ENCODE results near the gene DTHD1.

The DTHD1 gene

GRCh38 chr4:36320117-36320896, 38.9 kb downstream of the DTHD1 start:
- no peak for DNase-seq

- no peak for DNase-seq
Measured at GRCh38 chr4:36321176-36321575, 39.8 kb downstream of the DTHD1 start.

- DNase-seq = no peak
Measured at GRCh38 chr4:36322921-36323354, 41.5 kb downstream of the DTHD1 start.

GRCh38 chr4:36323816-36324419, 42.5 kb downstream of the DTHD1 start:
- DNase-seq = no peak

- DNase-seq = no peak
Measured at GRCh38 chr4:36324808-36325207, 43.4 kb downstream of the DTHD1 start.

- no peak for DNase-seq
Measured at GRCh38 chr4:36325499-36325898, 44.1 kb downstream of the DTHD1 start.

GRCh38 chr4:36325926-36326325, 44.5 kb downstream of the DTHD1 start:
- DNase-seq = no peak

GRCh38 chr4:36326476-36327029, 45.1 kb downstream of the DTHD1 start:
- no peak for DNase-seq

- DNase-seq = no peak
Measured at GRCh38 chr4:36327400-36327799, 46.0 kb downstream of the DTHD1 start.

- no peak for DNase-seq
Measured at GRCh38 chr4:36328130-36328529, 46.7 kb downstream of the DTHD1 start.

GRCh38 chr4:36329228-36329627, 47.8 kb downstream of the DTHD1 start:
- DNase-seq = no peak

GRCh38 chr4:36330796-36331195, 49.4 kb downstream of the DTHD1 start:
- no peak for DNase-seq

GRCh38 chr4:36332023-36332781, 50.8 kb downstream of the DTHD1 start:
- DNase-seq = no peak

GRCh38 chr4:36332782-36333131, 51.3 kb downstream of the DTHD1 start:
- no peak for DNase-seq

- no peak for DNase-seq
Measured at GRCh38 chr4:36333303-36333877, 52.0 kb downstream of the DTHD1 start.

- DNase-seq = no peak
Measured at GRCh38 chr4:36337665-36338185, 56.3 kb downstream of the DTHD1 start.

GRCh38 chr4:36338973-36339372, 57.6 kb downstream of the DTHD1 start:
- no peak for DNase-seq

- DNase-seq = no peak
Measured at GRCh38 chr4:36341936-36342335, 60.5 kb downstream of the DTHD1 start.

- no peak for DNase-seq
Measured at GRCh38 chr4:36343501-36344175, 62.2 kb downstream of the DTHD1 start.

GRCh38 chr4:36348403-36348938, 67.1 kb downstream of the DTHD1 start:
- DNase-seq = no peak

- no peak for DNase-seq
Measured at GRCh38 chr4:36349938-36350549, 68.6 kb downstream of the DTHD1 start.
